Measurements from ENCODE around the gene ZFYVE9. TPM values are rescaled to one million over a fixed set of nuclear protein-coding genes. Genes with fewer than 3 reads are reported as not detected.

Gene ZFYVE9
- total and polyA plus RNA-seq, 2 of the 13 experiments (the other 11 are each of a cell fraction or from before 2014, with no cell fraction given) = 9.2 to 19.8 TPM

- TF ChIP-seq, protein P1, sequence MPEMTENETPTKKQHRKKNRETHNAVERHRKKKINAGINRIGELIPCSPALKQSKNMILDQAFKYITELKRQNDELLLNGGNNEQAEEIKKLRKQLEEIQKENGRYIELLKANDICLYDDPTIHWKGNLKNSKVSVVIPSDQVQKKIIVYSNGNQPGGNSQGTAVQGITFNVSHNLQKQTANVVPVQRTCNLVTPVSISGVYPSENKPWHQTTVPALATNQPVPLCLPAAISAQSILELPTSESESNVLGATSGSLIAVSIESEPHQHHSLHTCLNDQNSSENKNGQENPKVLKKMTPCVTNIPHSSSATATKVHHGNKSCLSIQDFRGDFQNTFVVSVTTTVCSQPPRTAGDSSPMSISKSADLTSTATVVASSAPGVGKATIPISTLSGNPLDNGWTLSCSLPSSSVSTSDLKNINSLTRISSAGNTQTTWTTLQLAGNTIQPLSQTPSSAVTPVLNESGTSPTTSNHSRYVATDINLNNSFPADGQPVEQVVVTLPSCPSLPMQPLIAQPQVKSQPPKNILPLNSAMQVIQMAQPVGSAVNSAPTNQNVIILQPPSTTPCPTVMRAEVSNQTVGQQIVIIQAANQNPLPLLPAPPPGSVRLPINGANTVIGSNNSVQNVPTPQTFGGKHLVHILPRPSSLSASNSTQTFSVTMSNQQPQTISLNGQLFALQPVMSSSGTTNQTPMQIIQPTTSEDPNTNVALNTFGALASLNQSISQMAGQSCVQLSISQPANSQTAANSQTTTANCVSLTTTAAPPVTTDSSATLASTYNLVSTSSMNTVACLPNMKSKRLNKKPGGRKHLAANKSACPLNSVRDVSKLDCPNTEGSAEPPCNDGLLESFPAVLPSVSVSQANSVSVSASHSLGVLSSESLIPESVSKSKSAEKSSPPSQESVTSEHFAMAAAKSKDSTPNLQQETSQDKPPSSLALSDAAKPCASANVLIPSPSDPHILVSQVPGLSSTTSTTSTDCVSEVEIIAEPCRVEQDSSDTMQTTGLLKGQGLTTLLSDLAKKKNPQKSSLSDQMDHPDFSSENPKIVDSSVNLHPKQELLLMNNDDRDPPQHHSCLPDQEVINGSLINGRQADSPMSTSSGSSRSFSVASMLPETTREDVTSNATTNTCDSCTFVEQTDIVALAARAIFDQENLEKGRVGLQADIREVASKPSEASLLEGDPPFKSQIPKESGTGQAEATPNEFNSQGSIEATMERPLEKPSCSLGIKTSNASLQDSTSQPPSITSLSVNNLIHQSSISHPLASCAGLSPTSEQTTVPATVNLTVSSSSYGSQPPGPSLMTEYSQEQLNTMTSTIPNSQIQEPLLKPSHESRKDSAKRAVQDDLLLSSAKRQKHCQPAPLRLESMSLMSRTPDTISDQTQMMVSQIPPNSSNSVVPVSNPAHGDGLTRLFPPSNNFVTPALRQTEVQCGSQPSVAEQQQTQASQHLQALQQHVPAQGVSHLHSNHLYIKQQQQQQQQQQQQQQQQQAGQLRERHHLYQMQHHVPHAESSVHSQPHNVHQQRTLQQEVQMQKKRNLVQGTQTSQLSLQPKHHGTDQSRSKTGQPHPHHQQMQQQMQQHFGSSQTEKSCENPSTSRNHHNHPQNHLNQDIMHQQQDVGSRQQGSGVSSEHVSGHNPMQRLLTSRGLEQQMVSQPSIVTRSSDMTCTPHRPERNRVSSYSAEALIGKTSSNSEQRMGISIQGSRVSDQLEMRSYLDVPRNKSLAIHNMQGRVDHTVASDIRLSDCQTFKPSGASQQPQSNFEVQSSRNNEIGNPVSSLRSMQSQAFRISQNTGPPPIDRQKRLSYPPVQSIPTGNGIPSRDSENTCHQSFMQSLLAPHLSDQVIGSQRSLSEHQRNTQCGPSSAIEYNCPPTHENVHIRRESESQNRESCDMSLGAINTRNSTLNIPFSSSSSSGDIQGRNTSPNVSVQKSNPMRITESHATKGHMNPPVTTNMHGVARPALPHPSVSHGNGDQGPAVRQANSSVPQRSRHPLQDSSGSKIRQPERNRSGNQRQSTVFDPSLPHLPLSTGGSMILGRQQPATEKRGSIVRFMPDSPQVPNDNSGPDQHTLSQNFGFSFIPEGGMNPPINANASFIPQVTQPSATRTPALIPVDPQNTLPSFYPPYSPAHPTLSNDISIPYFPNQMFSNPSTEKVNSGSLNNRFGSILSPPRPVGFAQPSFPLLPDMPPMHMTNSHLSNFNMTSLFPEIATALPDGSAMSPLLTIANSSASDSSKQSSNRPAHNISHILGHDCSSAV (CRISPR knock-in tag; IDR thresholded peaks at IDR 0.05; ENCODE audit: borderline replicate concordance) = no peak
- TF ChIP-seq ASH2L (IDR thresholded peaks at IDR 0.05; ENCODE audit: insufficient read length, low read depth, low read length) (peak; percentile 33), ZNF792 (CRISPR knock-in tag; IDR thresholded peaks at IDR 0.05) (peak; percentile 80; the same call in 1 of the 2 replicates), MIXL1 (CRISPR knock-in tag; IDR thresholded peaks at IDR 0.05) (peak; percentile 36; the same call in 1 of the 2 replicates), AKNA (CRISPR knock-in tag; IDR thresholded peaks at IDR 0.05; ENCODE audit: borderline replicate concordance) (no peak), KAT7 (CRISPR knock-in tag; IDR thresholded peaks at IDR 0.05; ENCODE audit: borderline replicate concordance) (peak; percentile 57; the same call in 1 of the 2 replicates), RFX1 (IDR thresholded peaks at IDR 0.05) (no peak), RAD21 (CRISPR knock-in tag; IDR thresholded peaks at IDR 0.05) (peak; percentile 61), ZNF788 (CRISPR knock-in tag; IDR thresholded peaks at IDR 0.05; ENCODE audit: borderline replicate concordance) (peak; percentile 58; the same call in 1 of the 2 replicates), MBNL3 (CRISPR knock-in tag; conservative IDR thresholded peaks at IDR 0.05) (no peak), NFRKB (IDR thresholded peaks at IDR 0.05) (no peak), PHF20 (CRISPR knock-in tag; IDR thresholded peaks at IDR 0.05) (0 out of 2 replicates have a peak, but pooled peaks have one; percentile 33), ZBTB3 (CRISPR knock-in tag; IDR thresholded peaks at IDR 0.05; ENCODE audit: borderline replicate concordance, low read depth) (no peak), ZNF501 (CRISPR knock-in tag; IDR thresholded peaks at IDR 0.05) (0 out of 2 replicates have a peak, but pooled peaks have one; percentile 7)
- TF ChIP-seq, protein P2, sequence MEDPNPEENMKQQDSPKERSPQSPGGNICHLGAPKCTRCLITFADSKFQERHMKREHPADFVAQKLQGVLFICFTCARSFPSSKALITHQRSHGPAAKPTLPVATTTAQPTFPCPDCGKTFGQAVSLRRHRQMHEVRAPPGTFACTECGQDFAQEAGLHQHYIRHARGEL (CRISPR knock-in tag; IDR thresholded peaks at IDR 0.05) = no peak
Observed at GRCh38 chr1:52305417-52306226, 163.7 kb downstream of the ZFYVE9 start (continued).

Measured in HepG2 (cell line).